Stimulated activated CD4-positive, alpha-beta T cell treated with anti-CD3 and anti-CD28 coated beads, TNF-alpha, amount 100 ng/mL, for 4 hours (primary cell): ENCODE results near the gene TLR2.

Experiments used
- DNase-seq, 3 experiments: peaks; one replicate each; pipeline ENCODE4 v3.0.0-alpha.2; 2020; ENCODE audit warnings: low read depth in 3 of 3

Gene TLR2

GRCh38 chr4:153733751-153734448, 49.8 kb downstream of the TLR2 start:
- DNase-seq, result no peak

GRCh38 chr4:153735906-153736461, 51.9 kb downstream of the TLR2 start:
- no peak for DNase-seq

GRCh38 chr4:153741541-153741940, 57.5 kb downstream of the TLR2 start:
- no peak for DNase-seq

- DNase-seq, result no peak
Measured at GRCh38 chr4:153745651-153746050, 61.6 kb downstream of the TLR2 start.

- DNase-seq, result no peak
Measured at GRCh38 chr4:153747406-153747955, 63.4 kb downstream of the TLR2 start.

- DNase-seq, result no peak
Measured at GRCh38 chr4:153748378-153748777, 64.3 kb downstream of the TLR2 start.

GRCh38 chr4:153750197-153750817, 66.2 kb downstream of the TLR2 start:
- peak in 2 of 3 experiments; percentile 18 to 49 for DNase-seq

- no peak for DNase-seq
Measured at GRCh38 chr4:153755186-153755585, 71.1 kb downstream of the TLR2 start.
